Measurements from ENCODE around the gene MAP4K5. TPM values are rescaled to one million over a fixed set of nuclear protein-coding genes. Genes with fewer than 3 reads are reported as not detected.

The MAP4K5 gene
- total and polyA plus RNA-seq, 4 donors: 16.0 to 67.0 (median 38.4) TPM

Other genes with a start within 250 kb of the MAP4K5 start
- 1 to 10 TPM; 2.1 to 2.7 TPM for gene L2HGDH, start 220.3 kb downstream of the MAP4K5 start, total RNA-seq
- gene L2HGDH, start 220.3 kb downstream of the MAP4K5 start, polyA plus RNA-seq: 1 to 10 TPM; 1.9 to 2.5 TPM
- 10 to 100 TPM; 13.1 to 15.8 TPM for gene DMAC2L, start 220.2 kb downstream of the MAP4K5 start, total RNA-seq
- gene DMAC2L, start 220.2 kb downstream of the MAP4K5 start, polyA plus RNA-seq: 10 to 100 TPM in 1 of 2 donors, 1 to 10 TPM in 1; 6.8 to 11.4 TPM
- 1 to 10 TPM; 8.8 to 9.7 TPM for gene CDKL1, start 135.7 kb downstream of the MAP4K5 start, total RNA-seq
- gene CDKL1, start 135.7 kb downstream of the MAP4K5 start, polyA plus RNA-seq: 1 to 10 TPM; 1.6 to 2.0 TPM
- gene ATL1, start 27.6 kb upstream of the MAP4K5 start, total RNA-seq: 10 to 100 TPM in 1 of 2 donors, 1 to 10 TPM in 1; 9.2 to 11.0 TPM
- gene ATL1, start 27.6 kb upstream of the MAP4K5 start, polyA plus RNA-seq: 1 to 10 TPM; 3.9 to 8.1 TPM
- 10 to 100 TPM; 56.8 to 65.4 TPM for gene SAV1, start 135.7 kb upstream of the MAP4K5 start, total RNA-seq
- gene SAV1, start 135.7 kb upstream of the MAP4K5 start, polyA plus RNA-seq: 10 to 100 TPM; 27.4 to 27.8 TPM

All from aorta (tissue), 4 donors.